A673 (cell line): ENCODE data around the gene SPDEF. TPM values are rescaled to one million over a fixed set of nuclear protein-coding genes. Genes with fewer than 3 reads are reported as not detected.

Source experiments
- BruUV-seq: library from RNA; stranded (reverse); fragments of 400-500 nt; replicated peaks from 2 replicates; lab custom pipeline; 2021; lab: Mats Ljungman, UMichigan
- CTCF ChIA-PET: fragments of 300-600 bp; sonication (Branson Sonifier 250); formaldehyde crosslinking; loops from one replicate; lab custom pipeline; 2022; ENCODE audit warnings: antibody characterized with exemption; lab: Charles Lee
- POLR2A ChIA-PET: fragments of 300-600 bp; sonication (Branson Sonifier 250); formaldehyde crosslinking; loops from one replicate; lab custom pipeline; 2022; ENCODE audit warnings: antibody characterized with exemption; ENCODE audit not compliant: low non-redundant PET; lab: Charles Lee
- DNase-seq: peaks from one replicate; pipeline ENCODE4 v3.0.0-alpha.2; 2015; ENCODE audit warnings: low spot score
- H3K27ac ChIP-seq: fragments of 200-600 bp; sonication (generic); 2 replicates; pipeline ENCODE4 v1.5.1; 2016; ENCODE audit warnings: mixed run types, low read depth, mild to moderate bottlenecking, mixed read lengths, antibody characterized with exemption, low read length; ENCODE audit not compliant: poor library complexity, severe bottlenecking
- H3K27me3 ChIP-seq: fragments of 200-600 bp; sonication (generic); replicated peaks from 2 replicates; pipeline ENCODE4 v1.6.1; 2017; ENCODE audit warnings: mixed run types, low read depth, mild to moderate bottlenecking, mixed read lengths, antibody characterized with exemption, low read length; ENCODE audit not compliant: insufficient read depth, poor library complexity
- H3K36me3 ChIP-seq: fragments of 200-600 bp; sonication (generic); 2 replicates; pipeline ENCODE4 v1.6.1; 2016; ENCODE audit warnings: mixed run types, mild to moderate bottlenecking, mixed read lengths, antibody characterized with exemption, low read length; ENCODE audit not compliant: insufficient read depth, poor library complexity, severe bottlenecking
- H3K4me1 ChIP-seq: fragments of 200-600 bp; sonication (generic); 2 replicates; pipeline ENCODE4 v1.6.1; 2017; ENCODE audit warnings: mixed run types, mild to moderate bottlenecking, mixed read lengths, antibody characterized with exemption, low read length; ENCODE audit not compliant: insufficient read depth, poor library complexity, severe bottlenecking
- H3K4me3 ChIP-seq: fragments of 200-600 bp; sonication (generic); 2 replicates; pipeline ENCODE4 v1.5.1; 2016; ENCODE audit warnings: low read depth, mixed run types, mild to moderate bottlenecking, mixed read lengths, low read length; ENCODE audit not compliant: poor library complexity, severe bottlenecking
- H3K9me3 ChIP-seq: fragments of 200-600 bp; sonication (generic); 2 replicates; pipeline ENCODE4 v1.6.1; 2016; ENCODE audit warnings: mixed run types, low read depth, mild to moderate bottlenecking, mixed read lengths, antibody characterized with exemption, low read length; ENCODE audit not compliant: poor library complexity, severe bottlenecking
- CTCF ChIP-seq: fragments of 300-800, 200-600 bp; sonication (generic); conservative IDR thresholded peaks from 2 replicates; pipeline ENCODE4 v1.5.1; 2017; ENCODE audit warnings: low read depth, mild to moderate bottlenecking, antibody characterized with exemption, low read length, moderate library complexity, mixed read lengths
- EZH2 ChIP-seq: fragments of 200-600 bp; sonication (generic); IDR thresholded peaks from 2 replicates; pipeline ENCODE4 v1.6.1; 2017; ENCODE audit warnings: borderline replicate concordance, low read depth, mild to moderate bottlenecking, mixed read lengths, antibody characterized with exemption, low read length; ENCODE audit not compliant: poor library complexity, severe bottlenecking
- intact Hi-C: fragments of 100-400 bp; cut with micrococcal nuclease; formaldehyde crosslinking; loops from one replicate; pipeline ENCODE4 v1.10.0; 2022; ENCODE audit not compliant: unreplicated experiment
- total RNA-seq: library from RNA; stranded (reverse); gene quantifications from 2 replicates; pipeline ENCODE4 v1.2.3, GENCODE V29; 2021

Gene SPDEF
- total RNA-seq, 1 experiment from 2014 or later = not detected

DNA sequence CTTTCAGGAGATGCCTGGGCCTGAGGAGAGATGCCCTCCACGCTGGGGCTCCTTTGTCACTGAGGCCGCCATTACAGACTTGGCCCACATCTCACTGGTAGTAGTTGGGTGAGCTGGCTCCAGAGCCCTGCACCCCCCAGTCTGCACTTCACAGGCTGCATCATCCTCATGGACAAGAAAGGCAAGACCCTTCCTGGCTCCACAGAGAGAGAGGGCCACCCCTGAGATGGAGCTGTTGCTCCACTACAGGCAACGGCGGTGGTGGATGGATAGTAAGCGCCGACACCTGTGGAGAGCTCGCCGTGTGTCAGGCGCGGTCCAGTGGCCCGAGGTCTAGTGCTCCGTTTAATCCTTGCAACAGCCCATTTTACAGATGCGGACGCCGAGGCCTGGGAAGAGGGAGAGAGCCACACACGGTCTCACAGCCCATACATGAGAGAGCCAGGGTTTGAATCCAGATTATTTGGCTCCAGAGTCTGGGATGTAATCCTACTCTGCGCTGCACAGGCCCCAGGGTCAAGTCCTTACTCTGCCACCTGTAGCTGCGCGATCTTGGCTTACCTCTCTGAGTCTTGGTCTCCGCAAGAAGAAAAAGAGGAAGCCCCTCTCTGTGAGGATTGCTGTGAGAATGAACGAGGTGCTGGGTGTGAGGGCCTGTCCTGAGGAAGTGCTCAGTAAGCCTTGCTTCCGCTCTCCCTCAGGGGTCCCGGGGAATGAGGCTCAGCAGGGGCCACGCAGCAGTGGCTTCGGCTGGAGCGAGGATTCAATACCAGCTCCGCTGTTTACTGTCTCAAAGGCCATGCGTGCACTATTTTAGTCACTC lies 34.5 kb downstream of the SPDEF start:
- POLR2A ChIA-PET = no interaction called here
- intact Hi-C loops = no loop called here
- DNase-seq = no peak
- CTCF ChIA-PET = interaction anchor here (0.5 kb wide), 1 partner anchor 285 kb away, joined by 7 read pairs; the partner anchor contains the start of gene HMGA1
- TF ChIP-seq EZH2 (no peak), CTCF (no peak)
- Histone ChIP-seq H3K36me3 (no peaks in the 10 kb centered on the region), H3K9me3 (no peaks in the 10 kb centered on the region), H3K4me3 (no peak overlapping the region), H3K27ac (no peak overlapping the region), H3K27me3 (no peaks in the 10 kb centered on the region), H3K4me1 (peaks cover 4% of the 10 kb centered on the region)
- BruUV-seq = no TSS peak

DNA sequence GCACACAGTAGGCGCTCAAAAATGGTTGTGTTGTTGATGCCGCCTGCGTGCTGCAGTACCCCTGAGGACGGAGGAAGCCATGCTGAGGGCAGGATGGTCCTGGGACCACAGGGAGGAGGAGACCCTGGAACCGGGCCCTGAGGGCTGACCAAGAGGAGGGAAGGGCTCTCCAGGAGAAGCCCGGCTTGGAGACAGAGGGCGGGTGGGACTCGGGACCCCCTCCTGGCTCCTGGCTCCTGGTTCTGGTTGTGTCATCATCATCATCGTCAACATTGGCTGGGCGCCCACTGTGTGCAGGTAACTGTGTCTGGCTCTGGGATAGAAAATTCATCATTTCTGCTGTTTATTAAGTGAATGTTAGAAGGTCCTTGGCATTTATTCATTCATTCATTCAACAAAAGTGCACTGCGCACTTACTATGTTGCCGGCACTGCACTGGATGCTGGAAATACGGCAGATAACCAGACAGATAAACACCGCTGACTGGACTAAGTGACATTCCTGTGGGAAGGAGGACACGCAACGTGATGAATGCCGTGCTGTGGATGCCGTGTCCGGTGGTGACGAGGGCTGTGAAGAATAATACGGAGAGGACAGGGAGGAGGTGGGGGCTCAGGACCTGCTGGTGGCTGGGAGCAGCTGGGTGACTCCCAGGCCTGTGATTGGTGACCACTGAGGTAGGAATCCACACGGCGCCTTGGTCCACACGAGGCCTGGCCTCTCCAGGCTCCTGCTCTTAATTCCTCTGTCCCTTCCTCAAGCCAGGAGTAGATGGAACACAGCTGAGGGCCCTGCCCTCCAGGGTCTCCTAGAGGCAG lies 35.3 kb downstream of the SPDEF start:
- intact Hi-C loops = no loop called here
- TF ChIP-seq CTCF = no peak
- no peak for TF ChIP-seq EZH2
- no peaks in the 10 kb centered on the region for H3K9me3 ChIP-seq
- H3K4me1 ChIP-seq = no peaks in the 10 kb centered on the region
- no peaks in the 10 kb centered on the region for H3K36me3 ChIP-seq
- no TSS peak for BruUV-seq
- no peaks in the 10 kb centered on the region for H3K27me3 ChIP-seq
- POLR2A ChIA-PET = no interaction called here
- no peak for DNase-seq
- CTCF ChIA-PET = no interaction called here
- no peak overlapping the region for H3K27ac ChIP-seq
- no peak overlapping the region for H3K4me3 ChIP-seq

- DNase-seq = no peak
- Histone ChIP-seq H3K27me3 (no peaks in the 10 kb centered on the region), H3K4me3 (no peak overlapping the region), H3K9me3 (no peaks in the 10 kb centered on the region), H3K27ac (no peak overlapping the region), H3K4me1 (no peaks in the 10 kb centered on the region), H3K36me3 (no peaks in the 10 kb centered on the region)
- BruUV-seq = no TSS peak
- ChIA-PET CTCF (no interaction called here), POLR2A (no interaction called here)
- intact Hi-C loops = no loop called here
- no peak for TF ChIP-seq CTCF
- no peak for TF ChIP-seq EZH2
These were observed 36.0 kb downstream of the SPDEF start for GRCh38 chr6:34519971-34520644.
